Neural cell (in vitro differentiated cells): Measurements from ENCODE around the gene PLBD2. TPM values are rescaled to one million over a fixed set of nuclear protein-coding genes. Genes with fewer than 3 reads are reported as not detected.

ENCODE experiments used
- H2AFZ ChIP-seq: fragments of 200-600, 300-800 bp; sonication (generic), shearing (Covaris generic); 2 replicates; pipeline ENCODE4 v1.6.0; 2014; ENCODE audit warnings: low read depth, mild to moderate bottlenecking, antibody characterized with exemption, low read length, moderate library complexity
- H3F3A ChIP-seq: fragments of 200-600 bp; shearing (Covaris generic); 2 replicates; pipeline ENCODE4 v1.6.1; 2016; ENCODE audit warnings: mild to moderate bottlenecking, moderate library complexity, mixed read lengths, antibody characterized with exemption, low read length; ENCODE audit not compliant: insufficient read depth, poor library complexity, severe bottlenecking
- H3K27ac ChIP-seq: fragments of 200-600, 300-800 bp; sonication (generic), shearing (Covaris generic); 2 replicates; pipeline ENCODE4 v1.5.1; 2014; ENCODE audit warnings: mild to moderate bottlenecking, low read length, moderate library complexity
- H3K27me3 ChIP-seq: fragments of 300-800, 200-600 bp; sonication (generic), shearing (Covaris generic); 2 replicates; pipeline ENCODE4 v1.6.0; 2014; ENCODE audit warnings: mild to moderate bottlenecking, low read depth, low read length, moderate library complexity; ENCODE audit not compliant: insufficient read depth
- H3K36me3 ChIP-seq: fragments of 300-800, 200-600 bp; sonication (generic), shearing (Covaris generic); 2 replicates; pipeline ENCODE4 v1.5.1; 2014; ENCODE audit warnings: mild to moderate bottlenecking, antibody characterized with exemption, low read length, moderate library complexity; ENCODE audit not compliant: insufficient read depth
- H3K4me2 ChIP-seq: fragments of 300-800, 200-600 bp; sonication (generic), shearing (Covaris generic); 2 replicates; pipeline ENCODE4 v1.6.0; 2014; ENCODE audit warnings: mild to moderate bottlenecking, low read length
- H3K4me3 ChIP-seq: fragments of 300-800, 200-600 bp; sonication (generic), shearing (Covaris generic); 2 replicates; pipeline ENCODE4 v1.5.1; 2014; ENCODE audit warnings: mild to moderate bottlenecking, low read length, moderate library complexity
- H3K79me2 ChIP-seq: fragments of 200-600 bp; shearing (Covaris generic); replicated peaks from 2 replicates; pipeline ENCODE4 v1.6.0; 2014; ENCODE audit warnings: mild to moderate bottlenecking, low read length, moderate library complexity; ENCODE audit not compliant: insufficient read depth
- H3K9ac ChIP-seq: fragments of 300-800, 200-600 bp; sonication (generic), shearing (Covaris generic); 2 replicates; pipeline ENCODE4 v1.6.1; 2016; ENCODE audit warnings: mild to moderate bottlenecking, low read length, mixed read lengths
- H3K9me2 ChIP-seq: fragments of 200-600 bp; shearing (Covaris generic); 2 replicates; pipeline ENCODE4 v1.6.1; 2016; ENCODE audit warnings: mild to moderate bottlenecking, low read length, mixed read lengths; ENCODE audit not compliant: insufficient read depth
- H3K9me3 ChIP-seq: fragments of 200-600, 300-800 bp; sonication (generic), shearing (Covaris generic); 2 replicates; pipeline ENCODE4 v1.6.1; 2016; ENCODE audit warnings: mild to moderate bottlenecking, mixed run types, low read length, moderate library complexity, mixed read lengths
- H4K20me1 ChIP-seq: fragments of 200-600 bp; shearing (Covaris generic); 2 replicates; pipeline ENCODE4 v1.6.1; 2016; ENCODE audit warnings: mild to moderate bottlenecking, mixed run types; ENCODE audit not compliant: insufficient read depth
- CTCF ChIP-seq: fragments of 450-650 bp; IDR thresholded peaks from 2 replicates; pipeline ENCODE4 v1.5.1; 2014; ENCODE audit warnings: antibody characterized with exemption, mild to moderate bottlenecking, moderate library complexity; ENCODE audit not compliant: poor library complexity, severe bottlenecking
- EP300 ChIP-seq: fragments of 450-650 bp; conservative IDR thresholded peaks from 2 replicates; pipeline ENCODE4 v1.6.1; 2014; ENCODE audit warnings: antibody characterized with exemption, mild to moderate bottlenecking, moderate library complexity; ENCODE audit not compliant: poor library complexity, severe bottlenecking
- EZH2 ChIP-seq: fragments of 200-600, 300-800 bp; shearing (Covaris generic), sonication (generic); IDR thresholded peaks from 2 replicates; pipeline ENCODE4 v1.6.1; 2014; ENCODE audit warnings: antibody characterized with exemption, low read length, borderline replicate concordance, mild to moderate bottlenecking; ENCODE audit not compliant: insufficient read depth, poor library complexity, severe bottlenecking
- MXI1 ChIP-seq: fragments of 450-650 bp; conservative IDR thresholded peaks from 2 replicates; pipeline ENCODE4 v1.6.1; 2014; ENCODE audit warnings: antibody characterized with exemption, mild to moderate bottlenecking; ENCODE audit not compliant: poor library complexity, severe bottlenecking
- POLR2AphosphoS5 ChIP-seq: IDR thresholded peaks from 2 replicates; pipeline ENCODE4 v1.6.1; 2012
- RAD21 ChIP-seq: fragments of 450-650 bp; conservative IDR thresholded peaks from 2 replicates; pipeline ENCODE4 v1.6.1; 2014; ENCODE audit warnings: antibody characterized with exemption, mild to moderate bottlenecking, moderate library complexity
- REST ChIP-seq: IDR thresholded peaks from 2 replicates; pipeline ENCODE4 v1.6.1; 2012; ENCODE audit warnings: borderline replicate concordance
- SMC3 ChIP-seq: fragments of 450-650 bp; conservative IDR thresholded peaks from 2 replicates; pipeline ENCODE4 v1.6.1; 2014; ENCODE audit warnings: antibody characterized with exemption, mild to moderate bottlenecking, moderate library complexity; ENCODE audit not compliant: poor library complexity
- TAF1 ChIP-seq: IDR thresholded peaks from 2 replicates; pipeline ENCODE4 v1.6.1; 2012; ENCODE audit warnings: low read depth
- polyA plus RNA-seq: library from polyadenylated mRNA; depleted of rRNA; stranded (reverse); fragments of >200 nt; gene quantifications from 2 replicates; pipeline ENCODE4 v1.2.3, GENCODE V29; 2014

The PLBD2 gene
- polyA plus RNA-seq, 1 donor from 2014 or later: 4.8 TPM

- Histone ChIP-seq H3K36me3 (no peaks in the 10 kb centered on the region), H3K9ac (no peak overlapping the region), H3K27me3 (no peaks in the 10 kb centered on the region), H2AFZ (no peak overlapping the region), H3K9me2 (no peaks in the 10 kb centered on the region), H3K27ac (no peak overlapping the region), H3K79me2 (no peaks in the 10 kb centered on the region), H3K4me3 (no peak overlapping the region), H3K9me3 (no peaks in the 10 kb centered on the region), H4K20me1 (no peaks in the 10 kb centered on the region), H3F3A (no peaks in the 10 kb centered on the region), H3K4me2 (no peak overlapping the region)
- TF ChIP-seq EZH2 (no peak), TAF1 (no peak), CTCF (no peak), REST (no peak), EP300 (no peak), MXI1 (no peak), POLR2AphosphoS5 (no peak), RAD21 (no peak), SMC3 (no peak)
These were observed 78.8 kb downstream of the PLBD2 start for GRCh38 chr12:113436993-113437728.

GRCh38 chr12:113437729-113438100 lies 79.3 kb downstream of the PLBD2 start:
- no peak overlapping the region for H3K4me3 ChIP-seq
- TF ChIP-seq SMC3 (no peak), TAF1 (no peak), CTCF (no peak), REST (no peak), MXI1 (no peak), POLR2AphosphoS5 (no peak), EP300 (no peak), RAD21 (no peak), EZH2 (no peak)
- H3K27ac ChIP-seq: no peak overlapping the region
- H3K27me3 ChIP-seq: no peaks in the 10 kb centered on the region
- no peak overlapping the region for H3K9ac ChIP-seq
- no peaks in the 10 kb centered on the region for H3K79me2 ChIP-seq
- H3K4me2 ChIP-seq: no peak overlapping the region
- no peaks in the 10 kb centered on the region for H3K9me2 ChIP-seq
- H4K20me1 ChIP-seq: no peaks in the 10 kb centered on the region
- no peaks in the 10 kb centered on the region for H3K36me3 ChIP-seq
- H3K9me3 ChIP-seq: no peaks in the 10 kb centered on the region
- no peak overlapping the region for H2AFZ ChIP-seq
- no peaks in the 10 kb centered on the region for H3F3A ChIP-seq
